ENCODE measurements around the gene RPS6KA2.

RPS6KA2 gene

GRCh38 chr6:166567813-166568212, 59.2 kb downstream of the RPS6KA2 start:
- no peak for TF ChIP-seq CTCF (IDR thresholded peaks at IDR 0.05; ENCODE audit: low read depth, low read length, missing control alignments)
- no peak overlapping the region for H3K4me3 ChIP-seq (ENCODE audit: low read depth, low read length)
- DNase-seq (ENCODE audit: low read depth) = no peak

DNA sequence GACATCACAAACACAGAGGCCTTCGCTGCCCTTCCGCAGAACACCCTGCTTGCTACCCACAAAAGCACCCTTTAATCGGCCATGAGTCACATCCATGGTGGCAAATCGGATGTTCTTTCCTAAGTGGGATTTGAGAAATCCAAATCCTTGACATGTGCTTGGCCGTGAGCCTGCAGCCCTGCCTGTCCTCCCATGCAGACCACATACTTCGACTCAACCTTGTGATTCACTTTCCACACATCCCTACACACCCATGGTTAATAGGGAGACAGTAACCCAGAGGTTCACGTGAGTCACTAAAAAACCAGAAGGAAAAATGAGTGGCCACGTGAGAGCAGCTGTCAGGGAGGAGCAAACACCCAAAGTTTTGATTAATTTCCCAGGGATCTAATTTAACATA, 59.9 kb downstream of the RPS6KA2 start:
- DNase-seq (ENCODE audit: low read depth) = no peak
- TF ChIP-seq CTCF (IDR thresholded peaks at IDR 0.05; ENCODE audit: low read depth, low read length, missing control alignments) = no peak
- no peak overlapping the region for H3K4me3 ChIP-seq (ENCODE audit: low read depth, low read length)

- no peak for DNase-seq (ENCODE audit: low read depth)
- no peak for TF ChIP-seq CTCF (IDR thresholded peaks at IDR 0.05; ENCODE audit: low read depth, low read length, missing control alignments)
- no peak overlapping the region for H3K4me3 ChIP-seq (ENCODE audit: low read depth, low read length)
Measured at GRCh38 chr6:166566026-166567011, 60.7 kb downstream of the RPS6KA2 start.

DNA sequence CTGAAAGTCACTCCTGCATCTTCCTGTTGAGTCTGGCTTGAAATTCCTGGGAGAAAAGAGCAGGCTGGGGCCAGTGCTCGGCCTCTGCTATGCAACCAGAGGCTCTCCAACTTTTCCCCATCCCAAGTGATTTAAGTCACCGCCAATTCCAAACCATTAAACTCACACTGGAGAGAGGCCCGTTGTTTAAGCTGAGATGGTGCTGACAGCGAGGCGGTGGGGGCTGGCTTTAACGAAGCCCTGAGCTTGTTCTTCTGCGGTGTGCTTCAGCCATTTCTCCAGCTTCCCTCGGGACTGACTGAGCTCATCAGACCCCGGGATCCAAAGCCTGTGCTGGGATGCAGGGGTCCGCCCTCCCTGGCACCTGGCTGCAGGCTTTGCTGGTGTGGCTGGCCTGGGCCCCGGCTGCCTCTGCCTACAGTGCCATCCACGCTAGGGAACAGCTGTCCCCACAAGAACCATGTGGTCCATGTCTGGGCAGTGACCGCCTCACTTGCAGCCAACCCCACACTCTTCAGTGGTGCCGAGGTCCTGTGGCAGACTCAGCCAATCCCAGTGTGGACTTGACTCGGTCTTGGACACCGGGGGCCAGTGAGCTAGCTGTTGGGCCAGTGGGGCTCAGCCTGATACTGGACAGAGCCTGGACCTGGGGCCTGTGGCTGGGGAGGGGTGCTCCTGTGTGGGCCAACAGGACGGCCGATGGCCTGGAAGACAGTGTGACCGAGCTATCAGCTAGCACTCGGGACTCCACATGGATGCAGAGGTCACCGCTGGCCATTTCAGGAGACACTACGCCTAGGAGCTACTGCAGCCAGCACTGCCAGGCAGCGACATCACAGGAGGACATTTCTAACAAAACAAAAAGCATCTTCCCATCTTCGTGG, 61.7 kb downstream of the RPS6KA2 start:
- DNase-seq (ENCODE audit: low read depth) = no peak
- H3K4me3 ChIP-seq (ENCODE audit: low read depth, low read length) = no peak overlapping the region
- no peak for TF ChIP-seq CTCF (IDR thresholded peaks at IDR 0.05; ENCODE audit: low read depth, low read length, missing control alignments)

DNA sequence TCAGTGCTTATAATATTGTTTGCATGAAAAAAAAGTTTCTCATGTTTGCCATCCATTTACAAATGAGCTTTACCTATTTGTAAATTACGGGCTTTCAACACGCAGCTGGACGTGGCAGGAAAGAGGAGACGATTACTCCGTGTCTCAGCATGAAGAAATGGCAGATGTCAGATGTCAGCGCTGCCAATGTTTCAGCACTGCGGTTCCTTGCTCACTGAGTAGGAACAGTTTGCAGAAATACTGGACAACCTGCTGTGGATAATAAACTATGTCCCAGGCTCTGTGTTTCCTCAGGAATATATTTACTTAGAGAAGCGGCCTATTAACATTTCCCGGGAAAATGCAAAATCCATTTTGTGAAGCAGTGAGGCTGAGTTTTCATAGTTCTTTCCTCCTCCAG, 63.2 kb downstream of the RPS6KA2 start:
- TF ChIP-seq CTCF (IDR thresholded peaks at IDR 0.05; ENCODE audit: low read depth, low read length, missing control alignments) = no peak
- no peak overlapping the region for H3K4me3 ChIP-seq (ENCODE audit: low read depth, low read length)

GRCh38 chr6:166563200-166563599, 63.9 kb downstream of the RPS6KA2 start:
- no peak overlapping the region for H3K4me3 ChIP-seq (ENCODE audit: low read depth, low read length)
- no peak for TF ChIP-seq CTCF (IDR thresholded peaks at IDR 0.05; ENCODE audit: low read depth, low read length, missing control alignments)
- DNase-seq (ENCODE audit: low read depth) = no peak

More for the DNA sequence above, 63.2 kb downstream of the RPS6KA2 start:
- DNase-seq (ENCODE audit: low read depth) = no peak

Data from GM12864 (cell line).